GM18907 (cell line): ENCODE data around the gene HDAC4.
"Not testable (repeated sequence)": the region's sequence is repeated elsewhere in the genome, so short reads cannot be mapped to it uniquely, and the experiment has no call there.

ENCODE experiments used
- ATAC-seq: cut with Tn5 transposase; IDR thresholded peaks from one replicate; pipeline ENCODE4 v1.9.1; 2021; ENCODE audit warnings: mild to moderate bottlenecking, moderate library complexity; ENCODE audit not compliant: unreplicated experiment

HDAC4 gene

DNA sequence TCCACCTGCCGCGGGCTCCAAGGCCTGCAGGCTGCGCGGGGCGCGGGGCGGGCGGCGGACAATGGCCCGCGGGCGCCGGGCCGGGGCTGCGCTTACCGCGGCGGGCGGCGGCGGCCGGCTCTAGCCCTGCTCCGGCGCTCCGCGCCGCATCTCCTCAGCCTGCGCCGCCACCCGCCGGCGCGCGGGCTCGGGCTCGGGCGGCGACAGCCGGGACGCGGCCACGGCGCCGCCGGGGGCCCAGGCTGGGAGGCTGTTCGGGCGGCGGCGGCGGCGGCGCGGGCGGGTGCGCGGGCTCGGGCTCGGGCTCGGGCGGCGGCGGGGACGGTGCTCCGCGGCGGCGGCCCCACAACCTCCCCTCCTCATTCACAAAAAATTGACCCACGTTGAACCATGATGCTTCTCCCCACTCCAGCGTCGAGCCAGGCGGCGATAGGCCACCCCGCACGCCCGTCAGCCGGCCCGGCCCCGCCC is at the start of gene HDAC4:
Gene HDAC4 (minus strand): TSS at position 425 of the 471 bp plus-strand sequence. CDS start 48,321 bp downstream, outside the sequence.
- peak; percentile 3 for ATAC-seq

DNA sequence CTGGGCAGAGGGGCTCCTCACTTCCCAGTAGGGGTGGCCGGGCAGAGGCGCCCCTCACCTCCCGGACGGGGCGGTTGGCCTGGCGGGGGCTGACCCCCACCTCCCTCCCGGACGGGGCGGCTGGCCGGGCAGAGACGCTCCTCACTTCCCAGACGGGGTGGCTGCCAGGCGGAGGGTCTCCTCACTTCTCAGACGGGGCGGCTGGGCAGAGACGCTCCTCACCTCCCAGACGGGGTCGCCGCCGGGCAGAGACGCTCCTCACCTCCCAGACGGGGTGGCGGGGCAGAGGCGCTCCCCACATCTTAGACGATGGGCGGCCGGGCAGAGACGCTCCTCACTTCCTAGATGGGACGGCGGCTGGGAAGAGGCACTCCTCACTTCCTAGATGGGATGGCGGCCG is 48.6 kb upstream of the HDAC4 start:
- not testable (repeated sequence) for ATAC-seq

DNA sequence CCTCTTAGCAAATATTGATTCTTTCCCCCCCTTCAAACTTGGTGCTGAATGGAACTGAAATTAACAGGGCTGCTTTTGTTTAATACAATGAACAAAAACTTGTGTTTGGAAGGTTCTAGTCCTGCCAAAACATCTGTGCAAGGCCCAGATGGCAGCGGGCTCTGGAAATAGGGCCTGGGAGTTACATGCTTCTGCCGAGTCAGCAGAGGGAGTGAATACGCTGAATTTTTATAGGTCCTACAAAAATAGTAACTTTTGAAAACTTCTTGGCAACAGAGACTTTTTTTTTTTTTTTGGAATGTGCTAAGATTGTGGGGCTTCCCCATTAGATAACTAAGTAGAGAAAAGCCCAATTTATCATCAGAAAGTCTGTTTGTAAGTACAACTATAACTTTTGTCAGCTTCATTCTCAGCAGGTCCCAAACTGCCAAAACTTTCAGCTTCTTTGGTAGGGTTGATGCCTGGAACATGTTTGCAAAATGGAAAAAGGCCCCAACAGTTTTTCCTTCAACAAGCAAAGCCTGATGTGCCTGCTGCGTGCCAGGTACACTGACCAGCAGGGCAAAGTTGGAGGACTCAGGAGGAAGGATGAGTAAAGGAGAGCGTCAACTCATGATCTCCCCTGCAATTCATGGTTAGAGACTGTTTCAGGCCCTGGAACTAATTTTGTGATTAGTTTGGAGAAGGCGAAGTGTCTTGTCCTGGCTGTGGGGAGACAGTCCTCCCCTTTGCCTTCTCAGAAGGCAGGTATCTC is 45.1 kb upstream of the HDAC4 start:
- no peak for ATAC-seq

DNA sequence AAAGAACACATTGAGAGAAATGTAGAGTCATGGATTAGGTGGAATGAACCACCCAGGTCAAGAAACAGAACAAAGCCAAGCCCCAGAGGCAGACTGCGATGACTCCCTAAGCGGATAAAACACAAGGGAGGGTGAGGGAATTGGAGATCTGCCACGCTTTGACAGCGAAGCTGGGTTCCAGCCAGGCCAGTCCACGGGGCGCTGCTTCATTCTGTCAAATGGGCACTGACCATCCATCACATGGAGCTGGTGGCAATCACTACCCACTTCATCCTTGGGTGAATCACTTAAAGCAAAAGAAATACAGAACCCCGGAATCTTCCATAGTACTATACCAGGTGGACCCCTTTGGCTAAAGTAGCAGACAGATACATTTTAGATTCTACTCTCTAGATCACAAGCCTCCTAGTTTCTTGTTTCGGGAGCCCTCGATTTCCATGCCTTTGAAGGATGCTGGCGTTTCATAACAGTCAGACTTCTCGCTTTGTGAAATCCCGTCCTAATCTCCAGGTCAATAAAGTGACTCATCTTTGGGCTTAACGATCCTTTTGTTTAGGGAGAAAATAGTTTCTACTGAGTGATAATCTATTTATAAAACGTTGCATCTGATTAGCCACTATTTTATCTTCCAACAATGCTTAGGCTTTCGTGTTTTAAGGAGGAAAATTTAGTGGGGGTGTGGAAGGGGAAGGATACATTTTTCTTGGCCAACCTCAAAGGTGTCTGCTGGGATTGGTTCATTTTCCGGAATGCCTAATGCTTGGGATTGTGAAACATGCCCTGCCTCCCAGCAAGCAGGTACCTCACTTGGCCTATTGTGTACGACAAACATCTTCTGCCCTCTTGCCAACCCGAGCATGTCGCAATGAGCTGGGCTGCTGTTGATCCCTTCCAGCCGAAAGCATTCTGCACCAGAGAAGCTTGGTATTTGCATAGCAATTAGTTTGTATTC is 44.1 kb upstream of the HDAC4 start:
- ATAC-seq, result no peak

DNA sequence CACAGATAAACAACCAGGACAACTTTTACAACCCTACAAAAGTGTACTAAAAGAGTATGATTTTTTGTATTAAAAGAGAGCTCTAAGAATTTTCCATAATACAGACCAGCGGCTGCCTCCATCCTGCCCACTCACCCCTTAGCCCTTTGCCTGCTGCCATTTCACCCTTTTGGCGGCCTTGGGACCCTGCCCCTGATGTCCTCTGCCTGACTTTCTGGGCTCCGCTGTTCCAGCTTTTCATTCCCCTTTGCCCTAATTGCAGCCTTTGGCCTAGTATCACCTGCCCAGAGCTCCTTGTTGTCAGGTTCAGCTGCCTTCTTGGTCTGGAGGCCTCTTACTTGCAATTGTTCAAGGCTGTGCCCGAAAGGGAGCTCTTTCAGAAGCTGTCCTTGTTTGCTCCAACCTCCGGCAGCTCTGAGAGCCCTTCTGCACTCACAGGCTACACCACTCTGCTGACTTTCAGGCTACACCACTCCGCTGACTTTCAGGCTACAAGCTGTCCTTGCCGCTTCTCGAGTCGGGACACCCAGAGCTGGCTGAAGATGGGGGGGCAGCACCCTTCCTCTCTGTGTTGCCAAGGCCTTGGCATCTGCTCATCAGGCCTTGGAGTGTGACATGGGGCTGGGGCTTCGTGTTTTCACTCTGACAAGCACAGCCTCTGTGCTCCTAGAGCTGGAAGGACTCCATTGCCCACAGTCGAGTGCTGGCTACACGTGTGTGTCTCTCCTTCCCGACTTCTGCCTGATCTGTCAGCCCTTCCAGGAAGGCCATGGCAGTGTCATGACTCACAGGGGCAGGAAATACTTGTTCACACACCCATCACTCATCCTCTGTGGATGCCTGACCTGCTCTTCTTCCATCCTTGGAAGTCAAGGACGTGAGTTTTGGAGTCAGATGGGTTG is 43.1 kb upstream of the HDAC4 start:
- ATAC-seq, result no peak

DNA sequence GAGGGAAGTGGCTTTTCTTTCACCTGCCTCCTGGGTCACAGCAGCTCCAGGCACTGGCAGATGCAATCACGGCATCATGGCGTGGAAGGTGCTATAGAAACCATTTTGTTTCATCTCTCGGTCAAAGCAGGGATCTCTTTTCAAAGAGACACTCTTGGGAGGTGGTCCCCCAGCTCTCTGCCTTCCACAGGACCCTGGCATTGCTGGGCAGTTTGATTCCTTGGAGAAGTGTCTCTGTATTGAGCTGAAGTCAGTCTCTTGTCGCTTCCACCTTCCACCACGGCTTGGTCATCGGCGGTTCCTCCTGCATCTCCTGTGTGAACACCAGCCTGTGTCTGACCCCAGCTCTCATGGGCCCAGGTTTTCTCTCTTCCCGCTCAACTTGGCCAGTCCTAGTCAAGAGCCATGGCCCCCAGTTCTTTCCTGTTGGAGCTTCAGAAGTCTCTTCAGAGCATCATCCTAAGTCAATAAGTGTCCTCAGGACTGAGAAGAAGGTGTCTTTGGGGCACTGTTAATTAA is 42.3 kb upstream of the HDAC4 start:
- ATAC-seq, result no peak

DNA sequence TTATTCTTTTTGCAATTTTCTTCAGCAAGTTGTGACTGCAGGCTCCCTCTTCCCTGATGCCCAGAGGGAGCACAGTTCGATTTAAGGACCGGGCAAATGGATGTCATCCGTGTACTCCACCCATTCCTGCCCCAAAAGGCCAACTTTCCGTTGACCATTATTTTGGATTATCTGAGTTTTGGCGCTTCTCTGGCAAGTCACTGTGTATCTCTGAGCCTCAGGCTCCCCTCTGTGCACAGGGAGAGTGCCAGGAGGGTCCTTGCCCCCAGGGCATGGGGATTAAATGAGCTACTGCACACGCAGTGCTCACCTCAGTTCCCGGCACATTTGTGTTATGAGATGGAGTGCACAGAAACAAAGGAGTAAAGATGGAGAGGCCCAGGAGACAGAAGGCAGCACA is 41.4 kb upstream of the HDAC4 start:
- ATAC-seq, result no peak

DNA sequence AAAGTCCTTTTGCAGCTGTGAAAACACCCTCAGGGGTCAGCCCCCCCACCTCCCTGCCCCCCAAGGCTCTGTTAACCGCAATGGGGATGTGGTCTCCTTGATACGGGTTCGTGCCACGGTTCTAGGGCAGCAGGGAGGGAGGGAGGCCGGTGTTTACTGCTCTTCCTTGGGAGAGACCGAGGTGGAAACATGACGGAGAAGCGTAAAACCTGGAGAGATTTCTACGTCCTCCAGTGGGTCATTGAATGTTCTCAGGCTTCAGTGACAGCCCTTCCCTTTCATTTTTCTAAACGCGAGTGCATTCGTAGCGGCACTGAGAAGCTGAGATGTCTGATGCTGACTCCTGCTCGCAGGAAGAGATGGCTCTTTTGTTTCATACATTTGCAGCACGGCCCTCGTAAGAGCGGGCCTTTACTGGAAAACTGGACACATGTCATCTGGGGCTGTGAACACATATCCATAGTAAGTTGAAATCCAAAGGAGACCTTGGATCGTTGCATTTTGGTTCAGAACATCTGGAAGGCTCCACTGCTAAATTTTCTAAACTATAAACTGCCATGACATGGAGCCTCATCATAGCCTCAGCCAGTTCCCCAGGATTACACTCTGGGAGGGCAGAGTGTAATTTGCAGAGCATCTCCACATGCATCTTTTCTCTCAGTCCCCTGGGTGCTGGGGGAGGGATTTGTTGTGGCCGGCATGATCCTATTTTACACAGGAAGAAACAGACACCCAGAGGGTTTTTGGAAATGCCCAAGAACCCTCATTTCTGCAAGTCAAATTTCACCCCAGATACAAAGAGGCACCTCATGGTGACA is 40.6 kb upstream of the HDAC4 start:
- no peak for ATAC-seq

DNA sequence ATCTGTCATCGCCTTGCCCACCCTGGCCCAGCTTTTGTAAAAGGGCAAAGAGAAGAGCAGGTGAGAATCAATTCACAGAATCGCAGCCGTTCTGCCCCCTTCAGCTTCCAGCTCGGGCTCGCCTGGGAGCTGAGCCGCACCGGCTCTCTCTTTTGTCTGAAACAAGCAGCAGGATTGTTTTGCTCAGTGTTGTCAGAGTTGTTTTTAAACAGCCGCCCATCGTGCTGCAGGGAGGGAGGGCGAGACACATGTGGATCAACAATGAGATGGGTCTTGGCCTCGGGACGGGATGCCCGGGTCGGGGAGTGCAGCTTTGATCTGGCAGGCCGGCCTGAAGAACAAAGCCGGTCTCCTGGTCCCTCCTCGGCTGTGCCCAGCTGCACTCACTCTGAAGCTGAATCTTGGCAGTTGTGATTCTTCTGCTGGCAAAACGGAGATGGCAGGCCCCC is 39.7 kb upstream of the HDAC4 start:
- no peak for ATAC-seq

DNA sequence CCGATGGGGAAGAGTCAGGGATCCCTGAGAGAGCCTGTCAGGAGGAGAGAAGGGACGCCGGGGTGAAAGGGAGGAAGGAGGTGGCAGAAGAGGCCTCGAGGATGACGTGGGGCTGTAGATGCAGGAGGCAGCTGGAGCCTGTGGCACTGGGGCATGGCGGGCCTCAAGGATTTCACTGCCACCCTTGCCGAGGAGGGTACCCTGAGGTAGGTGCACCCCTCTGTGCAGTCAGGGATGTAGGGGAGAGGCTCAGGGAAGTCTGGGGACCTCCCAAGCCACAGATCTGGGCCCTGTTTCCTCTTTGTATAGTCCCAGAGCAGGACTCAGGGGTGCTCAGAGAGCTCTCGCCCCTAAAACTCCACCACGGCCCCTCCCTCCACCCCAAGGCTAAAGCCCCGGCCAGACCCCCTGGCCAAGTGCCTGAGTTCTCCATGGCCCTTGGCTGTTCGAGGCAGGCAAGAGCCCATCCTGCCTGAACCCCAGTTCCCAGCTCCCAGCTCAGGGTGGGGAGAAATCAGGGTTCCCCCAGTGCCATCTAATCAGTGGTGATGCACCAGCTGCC is 39.0 kb upstream of the HDAC4 start:
- ATAC-seq, result no peak

DNA sequence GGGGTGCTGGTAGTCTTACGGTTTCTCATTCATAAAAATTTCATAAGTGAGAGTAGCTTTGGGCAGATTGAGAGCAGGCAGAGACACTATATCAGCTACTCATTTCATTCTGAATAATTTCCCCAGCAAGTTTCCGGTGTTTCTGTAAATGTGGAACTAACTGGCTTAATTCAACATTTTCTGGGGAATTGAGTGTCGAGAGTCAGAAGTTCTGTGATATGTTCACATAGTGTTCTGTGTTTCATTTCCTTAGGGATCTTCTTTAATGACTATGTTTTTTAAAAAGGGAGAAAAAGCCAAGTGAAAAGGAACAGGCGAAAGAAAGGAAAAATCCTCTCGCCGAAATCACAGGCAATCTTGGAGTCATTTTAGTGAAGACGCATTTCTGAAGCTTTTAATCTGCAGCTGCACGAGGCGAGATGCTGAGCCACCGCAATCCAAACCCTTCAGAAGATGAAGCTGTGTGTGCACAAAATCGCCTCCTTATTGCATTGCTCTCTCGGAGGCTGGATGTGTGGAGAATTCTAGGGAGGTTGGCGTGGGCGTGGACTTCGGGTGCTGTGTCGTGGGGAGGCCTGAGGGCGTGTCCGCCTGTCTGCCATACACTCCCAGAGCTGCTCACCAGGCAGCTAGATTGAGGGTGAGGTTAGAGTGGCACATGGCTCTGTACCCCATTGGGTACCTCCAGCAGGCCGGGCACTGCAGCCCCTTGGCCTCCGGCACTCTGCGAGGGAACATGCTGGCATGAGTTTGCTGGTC is 38.4 kb upstream of the HDAC4 start:
- ATAC-seq, result no peak

DNA sequence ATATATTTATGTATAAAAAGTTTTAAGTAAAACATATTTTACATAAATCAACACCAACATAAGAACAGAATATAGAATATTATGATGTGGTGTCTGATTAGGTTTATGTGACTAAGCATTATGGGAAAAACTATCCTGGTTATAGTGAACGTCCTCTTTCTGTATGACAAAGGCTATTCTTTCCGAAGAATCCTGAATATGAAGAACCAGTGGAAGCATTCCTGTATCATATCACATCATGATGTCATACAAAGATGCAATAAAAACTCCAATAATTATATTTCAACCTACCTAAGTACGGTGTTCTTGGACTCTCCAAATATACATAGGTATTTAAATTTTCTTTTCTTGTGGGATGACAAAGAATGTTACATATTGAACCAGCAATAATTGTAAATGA is 37.5 kb upstream of the HDAC4 start:
- no peak for ATAC-seq

DNA sequence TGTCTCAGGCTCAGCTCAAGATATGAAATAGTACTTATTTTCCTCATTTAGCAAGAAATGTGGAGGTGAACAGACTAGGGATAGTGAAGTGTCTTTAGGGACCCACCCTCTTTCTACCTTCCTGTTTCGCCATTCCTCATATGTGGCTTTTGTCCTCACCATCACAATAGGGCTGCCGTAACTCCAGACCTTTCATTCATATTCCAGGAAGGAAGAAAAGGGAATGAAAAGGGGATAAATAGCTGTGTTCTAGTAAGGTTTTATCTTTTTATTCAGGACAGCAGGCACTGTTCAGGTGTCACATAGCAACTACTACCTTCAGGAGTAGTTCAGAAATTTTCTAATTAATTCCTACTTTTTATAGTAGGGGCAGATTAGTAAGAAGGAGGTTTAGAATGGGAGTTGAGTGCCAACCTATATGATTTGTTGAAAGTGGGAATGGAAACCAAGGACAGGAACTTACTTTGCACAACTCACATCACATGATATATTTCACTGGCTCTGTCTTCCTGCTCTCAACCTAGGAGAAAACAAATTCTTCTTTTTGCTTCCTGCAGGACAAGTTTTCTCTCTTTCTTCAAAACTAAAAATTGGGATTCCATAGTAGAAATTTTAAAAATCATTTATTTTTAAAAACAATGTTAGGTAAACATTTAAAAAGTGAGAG is 36.0 kb upstream of the HDAC4 start:
- no peak for ATAC-seq

DNA sequence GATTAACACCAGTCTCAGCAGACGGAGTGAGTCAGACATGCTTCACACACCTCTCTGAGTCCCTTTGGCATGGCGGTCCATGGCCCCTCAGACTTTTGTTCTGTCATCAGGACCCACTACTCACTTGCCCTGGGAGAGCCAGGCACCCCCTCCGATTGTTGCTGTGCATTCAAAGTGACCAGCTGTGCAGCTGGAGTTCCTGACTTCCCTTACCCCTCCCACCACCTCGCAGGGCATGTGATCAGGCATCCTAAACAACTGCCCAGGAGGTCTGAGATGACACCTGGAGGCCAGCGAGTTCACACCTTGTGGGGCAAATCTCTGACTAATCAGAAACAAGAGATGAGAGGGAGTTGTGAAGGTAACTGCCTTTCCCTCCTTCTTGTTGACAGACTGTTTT is 35.3 kb upstream of the HDAC4 start:
- ATAC-seq, result no peak

DNA sequence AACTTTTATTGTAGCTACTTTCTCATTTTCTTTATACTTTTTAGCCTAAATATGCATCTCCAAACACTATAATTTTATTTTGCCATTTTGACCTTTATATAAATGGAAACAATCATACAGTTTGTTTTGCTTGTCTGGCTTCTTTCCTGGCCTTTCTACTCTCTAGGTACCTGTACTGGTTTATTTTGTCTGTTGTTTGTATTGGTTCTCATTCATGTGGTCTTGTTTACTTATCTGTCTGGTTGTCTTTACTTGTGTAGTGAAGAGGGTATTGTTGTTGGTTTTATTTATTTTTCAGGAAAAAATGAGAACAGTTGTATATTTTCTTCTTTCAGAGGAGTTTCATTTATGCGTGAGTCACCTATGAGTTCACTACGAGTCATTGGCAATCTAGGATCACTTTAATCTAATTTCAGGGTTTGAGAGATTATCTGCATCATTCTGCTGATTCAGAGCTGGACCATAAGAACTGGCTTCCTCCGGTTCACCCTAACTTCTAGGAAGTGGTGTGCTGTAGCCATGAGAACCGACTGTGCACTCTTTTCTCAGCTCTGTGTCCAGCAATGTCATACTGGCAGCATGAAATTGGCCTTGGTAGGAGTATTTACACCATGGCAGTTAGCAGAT is 33.1 kb upstream of the HDAC4 start:
- ATAC-seq, result no peak

DNA sequence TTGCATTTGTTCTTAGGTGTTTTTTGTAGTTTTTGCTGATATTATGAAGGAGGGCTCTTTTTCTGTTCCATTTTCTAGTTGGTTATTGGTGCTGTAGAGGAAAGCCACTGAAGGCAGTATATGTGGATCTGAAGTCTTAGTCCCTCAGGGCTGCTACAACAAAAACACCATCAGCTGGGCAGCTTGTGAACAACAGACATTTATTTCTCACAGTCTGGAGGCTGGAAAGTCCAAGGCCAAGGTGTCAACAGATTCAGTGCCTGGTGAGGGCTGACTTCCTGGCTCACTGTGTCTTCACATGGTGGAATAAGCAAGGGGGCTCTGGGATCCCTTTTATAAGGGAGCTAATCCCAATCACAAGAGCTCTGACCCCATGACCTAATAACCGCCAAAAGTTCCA is 31.4 kb upstream of the HDAC4 start:
- ATAC-seq, result no peak

DNA sequence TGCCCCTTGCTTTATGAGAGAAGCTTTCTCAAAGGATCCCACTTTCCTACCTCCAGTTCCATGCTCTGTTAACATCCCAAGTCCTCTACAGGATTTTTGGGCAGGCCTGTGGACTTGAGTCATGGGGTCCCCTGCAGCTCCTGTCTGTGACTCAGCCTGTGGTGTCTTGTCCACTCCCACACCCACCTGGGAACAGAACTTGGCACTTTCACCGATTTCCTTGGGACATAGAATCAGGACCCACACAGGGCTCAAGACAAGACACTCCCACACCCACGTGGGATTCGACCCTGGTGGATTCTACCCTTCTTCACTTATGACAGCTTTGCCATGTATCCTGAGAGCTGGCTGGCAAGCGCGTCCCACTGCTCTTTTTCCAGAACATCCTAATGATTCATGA is 30.7 kb upstream of the HDAC4 start:
- no peak for ATAC-seq
